HepG2 (cell line): Measurements from ENCODE around the gene BICDL1. TPM values are rescaled to one million over a fixed set of nuclear protein-coding genes. Genes with fewer than 3 reads are reported as not detected.

Experiments used
- ATAC-seq: fragments of 200-7000 bp; cut with Tn5 transposase; 3 replicates; pipeline ENCODE4 v1.9.1; 2020; ENCODE audit warnings: mild to moderate bottlenecking, moderate library complexity
- BruUV-seq: library from RNA; stranded (reverse); fragments of 400-500 nt; replicated peaks from 2 replicates; lab custom pipeline; 2021; lab: Mats Ljungman, UMichigan
- CTCF ChIA-PET: fragments of 300-600 bp; formaldehyde crosslinking; extraction: SDS; loops from one replicate; lab custom pipeline; 2021; ENCODE audit warnings: low total read pairs, inconsistent platforms, low intra/inter-chr PET ratio; lab: Yijun Ruan, JAX
- POLR2A ChIA-PET: fragments of 350-600 bp; sonication (Branson Sonifier 250); formaldehyde crosslinking; loops from one replicate; lab custom pipeline; 2020; ENCODE audit warnings: antibody characterized with exemption, inconsistent platforms; lab: Yijun Ruan, JAX
- DNase-seq: peaks from one replicate; pipeline ENCODE4 v3.0.0-alpha.2; 2015; ENCODE audit warnings: low spot score
- FAIRE-seq: peaks from 3 replicates; lab custom pipeline; 2011; peaks lifted over from hg19 to GRCh38; lab: Jason Lieb, UNC
- H2AFZ ChIP-seq: one replicate; pipeline ENCODE4 v1.6.1; 2011; ENCODE audit warnings: low read length, inconsistent platforms
- H3K27ac ChIP-seq: fragments of 300-600 bp; 3 replicates; pipeline ENCODE4 v1.8.0; 2011; ENCODE audit warnings: mixed run types, mild to moderate bottlenecking, mixed read lengths, low read length, inconsistent platforms; ENCODE audit not compliant: insufficient read depth; ENCODE audit errors: extremely low read length
- H3K27me3 ChIP-seq, 2 experiments: fragments of 200-600 bp in 1 of 2; 2 replicates in 1 of 2; 3 replicates in 1 of 2; pipeline versions ENCODE4 v1.6.0 to v1.8.0; 2011; ENCODE audit warnings: low read length in 2 of 2, mild to moderate bottlenecking in 2 of 2, moderate library complexity in 2 of 2, inconsistent platforms in 1 of 2; ENCODE audit not compliant: insufficient read depth in 2 of 2, control insufficient read depth in 1 of 2
- H3K36me3 ChIP-seq, 2 experiments: fragments of 200-600 bp in 1 of 2; replicated peaks in 1 of 2; 2 replicates in 1 of 2; 3 replicates in 1 of 2; pipeline versions ENCODE4 v1.5.1 to v1.8.0; 2011; ENCODE audit warnings: low read length in 2 of 2, inconsistent platforms in 1 of 2; ENCODE audit not compliant: insufficient read depth in 2 of 2, control insufficient read depth in 1 of 2
- H3K4me1 ChIP-seq: 2 replicates; pipeline ENCODE4 v1.5.1; 2012; ENCODE audit warnings: low read length, inconsistent platforms; ENCODE audit not compliant: insufficient read depth
- H3K4me2 ChIP-seq: 2 replicates; pipeline ENCODE4 v1.6.0; 2011; ENCODE audit warnings: low read depth, low read length, inconsistent platforms
- H3K4me3 ChIP-seq, 3 experiments: fragments of 200-600 bp in 1 of 3; sonication (generic), shearing (Covaris generic) in 1 of 3; replicated peaks in 1 of 3; 2 replicates each; pipeline ENCODE4 v1.5.1; 2011 to 2016; ENCODE audit warnings: low read length in 3 of 3, inconsistent platforms in 2 of 3, low read depth in 2 of 3, mild to moderate bottlenecking in 2 of 3, control low read depth in 1 of 3, mixed read lengths in 1 of 3; ENCODE audit not compliant: insufficient read depth in 1 of 3
- H3K79me2 ChIP-seq: one replicate; pipeline ENCODE4 v1.6.1; 2011; ENCODE audit warnings: low read length, inconsistent platforms; ENCODE audit not compliant: insufficient read depth
- H3K9ac ChIP-seq: 2 replicates; pipeline ENCODE4 v1.6.0; 2011; ENCODE audit warnings: mild to moderate bottlenecking, low read depth, low read length, inconsistent platforms; ENCODE audit not compliant: insufficient read depth
- H3K9me3 ChIP-seq: 2 replicates; pipeline ENCODE4 v1.5.1; 2012; ENCODE audit warnings: mild to moderate bottlenecking, low read length
- H4K20me1 ChIP-seq: 2 replicates; pipeline ENCODE4 v1.6.0; 2011; ENCODE audit warnings: inconsistent platforms, mild to moderate bottlenecking, low read length, moderate library complexity; ENCODE audit not compliant: insufficient read depth
- CENPT ChIP-seq: sonication (generic); formaldehyde crosslinking; IDR thresholded peaks from 2 replicates; pipeline ENCODE4 v1.8.0; 2022; ENCODE audit warnings: low read depth, mild to moderate bottlenecking, moderate library complexity, missing genetic modification reagents
- HOXD1 ChIP-seq: sonication (generic); formaldehyde crosslinking; IDR thresholded peaks from 2 replicates; pipeline ENCODE4 v1.5.0; 2020; ENCODE audit warnings: missing genetic modification reagents
- POLR2A ChIP-seq, 2 experiments: IDR thresholded peaks; 2 replicates each; pipeline ENCODE4 v1.6.1; 2011; ENCODE audit warnings: low read depth in 2 of 2, low read length in 2 of 2, mild to moderate bottlenecking in 1 of 2, moderate library complexity in 1 of 2; ENCODE audit not compliant: insufficient read depth in 1 of 2
- TFDP2 ChIP-seq: sonication (generic); formaldehyde crosslinking; IDR thresholded peaks from 2 replicates; pipeline ENCODE4 v1.4.0; 2020; ENCODE audit warnings: missing genetic modification reagents
- ZBTB7B ChIP-seq: sonication (generic); formaldehyde crosslinking; IDR thresholded peaks from 2 replicates; pipeline ENCODE4 v1.4.0; 2020; ENCODE audit warnings: missing genetic modification reagents
- ZNF234 ChIP-seq: sonication (generic); formaldehyde crosslinking; conservative IDR thresholded peaks from 2 replicates; pipeline ENCODE4 v1.5.1; 2020; ENCODE audit warnings: mild to moderate bottlenecking, missing genetic modification reagents
- ZNF318 ChIP-seq: sonication (generic); formaldehyde crosslinking; IDR thresholded peaks from 2 replicates; pipeline ENCODE4 v1.4.0; 2020; ENCODE audit warnings: mild to moderate bottlenecking, missing genetic modification reagents
- ZNF713 ChIP-seq: sonication (generic); formaldehyde crosslinking; IDR thresholded peaks from 2 replicates; pipeline ENCODE4 v1.4.0; 2020; ENCODE audit warnings: mild to moderate bottlenecking, missing genetic modification reagents
- ZNF724P ChIP-seq: sonication (generic); formaldehyde crosslinking; IDR thresholded peaks from 2 replicates; pipeline ENCODE4 v1.8.0; 2022; ENCODE audit warnings: missing genetic modification reagents, borderline replicate concordance
- WGBS: methylation state at CpG from one replicate; pipeline ENCODE4 v1.1.6; 2017; ENCODE audit warnings: low lambda C conversion rate; 5-methylcytosine and 5-hydroxymethylcytosine counted together
- in situ Hi-C: cut with HindIII; loops from 2 replicates; pipeline ENCODE4 v1.10.0; 2017; ENCODE audit warnings: low pct_unique_long_range_greater_than_20kb; ENCODE audit not compliant: extremely low pct_ligation_motif_present
- intact Hi-C: fragments of 100-400 bp; cut with micrococcal nuclease; formaldehyde crosslinking; loops from one replicate; pipeline ENCODE4 v1.10.0; 2022; ENCODE audit not compliant: unreplicated experiment
- polyA plus RNA-seq, 8 experiments: library from polyadenylated mRNA; depleted of rRNA in 3 of 8; stranded (reverse) in 7 of 8; unstranded in 1 of 8; fragments of >200 nt; fragmentation: Illumina TruSeq in 4 of 8; extraction: Trizol in 4 of 8; gene quantifications; 2 replicates each; pipeline versions ENCODE4 v1.2.1 to v1.2.3, GENCODE V29; 2011 to 2016; ENCODE audit warnings: low read depth in 4 of 8, missing spikeins in 1 of 8, mixed read lengths in 1 of 8; ENCODE audit not compliant: insufficient read depth in 1 of 8
- total RNA-seq, 5 experiments: library from RNA; depleted of rRNA; stranded (reverse); fragments of >200 nt; fragmentation: Illumina TruSeq; extraction: Trizol; gene quantifications; 2 replicates each; pipeline ENCODE4 v1.2.3, GENCODE V29; 2016; ENCODE audit warnings: low read depth in 1 of 5

The BICDL1 gene
- total and polyA plus RNA-seq, 2 of the 13 experiments (the other 11 are each of a cell fraction or from before 2014, with no cell fraction given), result 3.6 to 9.7 TPM

DNA sequence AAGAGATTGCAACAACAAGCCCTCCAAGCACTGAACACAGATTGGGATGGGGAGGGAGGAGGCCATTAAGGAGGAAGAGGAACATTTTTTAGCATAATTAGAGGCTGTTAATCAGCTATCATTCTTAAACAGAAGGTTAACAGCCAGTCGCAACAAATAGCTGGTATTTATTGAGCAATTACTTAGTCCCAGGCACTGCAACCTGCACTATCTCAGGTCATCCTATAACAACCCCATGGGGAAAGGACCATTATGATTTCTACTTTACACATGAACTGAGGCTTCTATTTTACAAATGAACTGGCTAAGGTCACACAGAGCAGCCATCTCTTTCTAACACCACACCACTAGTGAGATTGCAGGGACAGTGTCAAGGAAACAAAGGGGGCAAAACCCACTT lies 117.1 kb downstream of the BICDL1 start:
- FAIRE-seq, result no peak
- ChIA-PET CTCF (no interaction called here), POLR2A (interaction anchor here (1.3 kb wide), 1 partner anchor 10 kb away, joined by 3 read pairs; the partner anchor contains the start of gene RAB35)
- H3K79me2 ChIP-seq, result peaks cover 51% of the 10 kb centered on the region
- H3K4me2 ChIP-seq, result no peak overlapping the region
- no peaks in the 10 kb centered on the region for H3K4me1 ChIP-seq
- H3K27ac ChIP-seq, result no peak overlapping the region
- H2AFZ ChIP-seq, result no peak overlapping the region
- peaks cover 23 to 46% of the 10 kb centered on the region in 2 experiments; a peak in 4 of 5 replicates for H3K36me3 ChIP-seq
- 71% methylated on average over 1 of the region's 1 CpG for WGBS
- no peaks in the 10 kb centered on the region for H3K9me3 ChIP-seq
- intact Hi-C loops (no loop called here), in situ Hi-C loops (no loop called here)
- no peak overlapping the region for H3K4me3 ChIP-seq
- no peak for ATAC-seq
- no peak overlapping the region for H3K9ac ChIP-seq
- no peak for DNase-seq
- TF ChIP-seq HOXD1 (CRISPR knock-in tag) (no peak), ZNF713 (CRISPR knock-in tag) (no peak), ZBTB7B (CRISPR knock-in tag) (no peak), POLR2A (IDR thresholded peaks at IDR 0.05; ENCODE audit: insufficient read depth in 1 of 2, low read depth in 2 of 2, low read length in 2 of 2) (no peak), ZNF234 (no peak), CENPT (no peak), TFDP2 (no peak), ZNF724P (no peak), ZNF318 (CRISPR knock-in tag) (no peak)
- H3K27me3 ChIP-seq, result no peaks in the 10 kb centered on the region
- BruUV-seq, result TSS peak; percentile 48
- peaks cover 20% of the 10 kb centered on the region; the same call in 1 of the 2 replicates for H4K20me1 ChIP-seq
